ENCODE data around the gene ZNF433.

Gene ZNF433

DNA sequence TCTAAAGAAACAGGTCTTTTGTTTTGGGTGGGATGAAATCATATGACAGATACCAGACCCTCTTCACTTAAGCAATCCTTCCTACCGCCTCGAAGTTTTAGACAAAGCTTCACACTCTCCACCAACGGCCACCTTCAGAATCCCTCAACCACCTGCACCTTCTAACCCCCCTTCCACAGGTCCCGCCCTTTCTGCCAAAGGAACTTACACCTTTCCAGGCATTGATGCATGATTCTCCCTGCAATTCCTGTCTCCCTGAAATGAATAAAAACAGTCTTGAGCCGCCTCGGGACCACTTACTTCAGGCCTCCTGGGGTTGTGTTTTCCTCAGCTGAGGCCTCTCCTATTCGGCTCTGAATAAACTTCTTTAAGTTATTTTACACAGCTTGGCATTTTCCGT lies 859 bp downstream of the ZNF433 start:
- no peak for DNase-seq (ENCODE audit: low read depth, low spot score)
- TF ChIP-seq, protein P1, sequence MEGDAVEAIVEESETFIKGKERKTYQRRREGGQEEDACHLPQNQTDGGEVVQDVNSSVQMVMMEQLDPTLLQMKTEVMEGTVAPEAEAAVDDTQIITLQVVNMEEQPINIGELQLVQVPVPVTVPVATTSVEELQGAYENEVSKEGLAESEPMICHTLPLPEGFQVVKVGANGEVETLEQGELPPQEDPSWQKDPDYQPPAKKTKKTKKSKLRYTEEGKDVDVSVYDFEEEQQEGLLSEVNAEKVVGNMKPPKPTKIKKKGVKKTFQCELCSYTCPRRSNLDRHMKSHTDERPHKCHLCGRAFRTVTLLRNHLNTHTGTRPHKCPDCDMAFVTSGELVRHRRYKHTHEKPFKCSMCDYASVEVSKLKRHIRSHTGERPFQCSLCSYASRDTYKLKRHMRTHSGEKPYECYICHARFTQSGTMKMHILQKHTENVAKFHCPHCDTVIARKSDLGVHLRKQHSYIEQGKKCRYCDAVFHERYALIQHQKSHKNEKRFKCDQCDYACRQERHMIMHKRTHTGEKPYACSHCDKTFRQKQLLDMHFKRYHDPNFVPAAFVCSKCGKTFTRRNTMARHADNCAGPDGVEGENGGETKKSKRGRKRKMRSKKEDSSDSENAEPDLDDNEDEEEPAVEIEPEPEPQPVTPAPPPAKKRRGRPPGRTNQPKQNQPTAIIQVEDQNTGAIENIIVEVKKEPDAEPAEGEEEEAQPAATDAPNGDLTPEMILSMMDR (IDR thresholded peaks at IDR 0.05; ENCODE audit: insufficient read depth, low read length, missing control alignments), result no peak
- ChIA-PET CTCF (interaction anchor here (0.8 to 5.9 kb wide), 5 partner anchors 25 to 111 kb away, joined by 3 to 33 read pairs (median 10); partner anchors contain the start of gene ZNF20), POLR2A (interaction anchor here (0.6 to 1.6 kb wide), 5 partner anchors 18 to 395 kb away, joined by 3 to 9 read pairs (median 4); partner anchors contain the start of gene ZNF878)
- H3K4me3 ChIP-seq (ENCODE audit: low read depth, low read length), result peak overlapping the region; percentile 96

DNA sequence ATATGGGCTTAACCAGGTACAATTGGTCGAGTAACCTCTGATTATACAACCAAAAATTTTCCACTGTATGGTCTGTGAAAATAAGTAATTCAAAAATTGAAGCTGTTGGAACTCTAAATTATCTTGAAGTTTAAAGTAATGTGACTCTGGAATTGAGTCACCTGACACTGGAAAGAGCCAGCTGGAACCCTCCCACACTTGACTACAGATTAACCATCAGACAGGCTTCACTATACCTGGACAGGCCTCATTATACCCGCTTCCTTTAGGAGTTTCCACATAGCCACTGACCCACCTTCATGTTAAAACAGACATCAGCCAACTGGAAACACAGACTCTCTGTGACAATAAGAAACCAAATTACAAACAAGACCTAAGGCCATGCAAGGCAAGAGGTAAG lies 1.3 kb downstream of the ZNF433 start:
- POLR2A ChIA-PET, result interaction anchor here (0.6 to 1.6 kb wide), 3 partner anchors 18 to 110 kb away, joined by 3 to 9 read pairs (median 5); partner anchors contain the start of gene ZNF878
- DNase-seq (ENCODE audit: low read depth, low spot score), result no peak
- CTCF ChIA-PET, result interaction anchor here (1.6 to 5.9 kb wide), 4 partner anchors 26 to 111 kb away, joined by 8 to 33 read pairs (median 11); partner anchors contain the start of gene ZNF20
- H3K4me3 ChIP-seq (ENCODE audit: low read depth, low read length), result peak overlapping the region; percentile 96
- TF ChIP-seq, protein P1 (IDR thresholded peaks at IDR 0.05; ENCODE audit: insufficient read depth, low read length, missing control alignments), result no peak

DNA sequence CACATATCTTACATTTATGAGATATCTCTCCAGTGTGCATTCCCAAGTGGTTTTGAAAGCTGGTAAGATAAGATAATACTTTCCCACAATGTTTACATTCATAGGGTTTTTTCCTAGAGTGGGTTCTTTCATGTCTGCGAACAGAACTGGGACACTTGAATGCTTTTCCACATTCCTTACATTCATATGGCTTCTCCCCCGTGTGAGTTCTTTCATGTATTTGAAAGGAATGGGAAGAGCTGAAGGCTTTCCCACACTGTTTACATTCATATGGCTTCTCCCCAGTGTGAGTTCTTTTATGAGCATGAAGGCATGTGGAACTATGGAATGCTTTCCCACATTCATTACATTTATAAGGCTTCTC lies 19.7 kb downstream of the ZNF433 start:
- POLR2A ChIA-PET, result no interaction called here

GRCh38 chr19:12015015-12015752 lies 20.3 kb downstream of the ZNF433 start:
- no peak overlapping the region for H3K4me3 ChIP-seq (ENCODE audit: low read depth, low read length)
- ChIA-PET CTCF (no interaction called here), POLR2A (no interaction called here)
- no peak for DNase-seq (ENCODE audit: low read depth, low spot score)
- TF ChIP-seq, protein P1 (IDR thresholded peaks at IDR 0.05; ENCODE audit: insufficient read depth, low read length, missing control alignments), result no peak

More for the DNA sequence above, 19.7 kb downstream of the ZNF433 start:
- DNase-seq (ENCODE audit: low read depth, low spot score), result no peak
- H3K4me3 ChIP-seq (ENCODE audit: low read depth, low read length), result no peak overlapping the region
- TF ChIP-seq, protein P1 (IDR thresholded peaks at IDR 0.05; ENCODE audit: insufficient read depth, low read length, missing control alignments), result no peak
- CTCF ChIA-PET, result no interaction called here

- ChIA-PET CTCF (interaction anchor here (0.6 to 2.5 kb wide), 5 partner anchors 12 to 202 kb away, joined by 3 to 24 read pairs (median 3); partner anchors contain the start of genes ZNF433 and ZNF491), POLR2A (interaction anchor here (1.3 kb wide), 1 partner anchor 11 kb away, joined by 3 read pairs; no protein-coding TSS in a partner anchor)
- no peak for DNase-seq (ENCODE audit: low read depth, low spot score)
- TF ChIP-seq, protein P1 (IDR thresholded peaks at IDR 0.05; ENCODE audit: insufficient read depth, low read length, missing control alignments), result no peak
- no peak overlapping the region for H3K4me3 ChIP-seq (ENCODE audit: low read depth, low read length)
Measured at GRCh38 chr19:12000152-12000981, 35.1 kb downstream of the ZNF433 start.
